Measurements from ENCODE around the gene KCNMA1. TPM values are rescaled to one million over a fixed set of nuclear protein-coding genes. Genes with fewer than 3 reads are reported as not detected.

Gene KCNMA1
- total and polyA plus RNA-seq, 10 of the 15 experiments (the other 5 are each of a cell fraction or from before 2014, with no cell fraction given) = 8.5 to 77.0 (median 21.3) TPM

DNA sequence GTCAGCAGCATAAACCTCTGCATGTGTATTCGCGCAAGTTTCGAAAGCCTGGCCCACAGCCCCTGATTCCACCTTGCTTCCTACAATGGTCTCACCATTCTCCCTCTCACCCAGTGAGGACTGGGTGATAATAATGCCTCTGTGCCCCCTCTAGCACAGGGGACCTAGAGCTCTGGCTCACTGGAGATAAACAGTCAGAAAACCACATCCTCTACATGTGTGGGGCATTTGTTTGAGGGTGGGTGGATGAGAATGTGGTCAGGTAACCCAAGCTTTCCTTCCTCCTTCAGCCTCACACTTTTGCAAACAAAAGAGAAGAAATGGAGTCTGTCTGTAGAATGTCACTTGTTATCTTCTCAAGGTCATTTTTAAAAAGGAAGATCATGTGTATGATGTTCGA lies 373.5 kb downstream of the KCNMA1 start:
- Histone ChIP-seq H3K27ac (ENCODE audit: control insufficient read depth, insufficient read depth) (no peak overlapping the region), H4K20me1 (ENCODE audit: control insufficient read depth, insufficient read depth) (no peaks in the 10 kb centered on the region), H3K4me1 (ENCODE audit: control insufficient read depth, insufficient read depth, low read length) (peaks cover 6% of the 10 kb centered on the region; the same call in 1 of the 2 replicates), H3K79me2 (ENCODE audit: control insufficient read depth, insufficient read depth, low read length) (no peaks in the 10 kb centered on the region), H3K9ac (ENCODE audit: control insufficient read depth, insufficient read depth, low read length) (no peak overlapping the region), H3K4me3 (no peak overlapping the region), H3K9me3 (replicated peaks; ENCODE audit: control insufficient read depth, insufficient read depth, low read length) (no peaks in the 10 kb centered on the region), H3K36me3 (ENCODE audit: control insufficient read depth in 2 of 2, insufficient read depth in 2 of 2, low read length in 1 of 2) (no peaks in the 10 kb centered on the region), H2AFZ (ENCODE audit: control insufficient read depth, low read depth, low read length) (no peak overlapping the region), H3K4me2 (ENCODE audit: control insufficient read depth, insufficient read depth) (no peak overlapping the region; the same call in 1 of the 2 replicates), H3K27me3 (replicated peaks in 1 of 2; ENCODE audit: control insufficient read depth in 2 of 2, insufficient read depth in 2 of 2, low read length in 1 of 2) (0 out of 4 replicates have a peak, but pooled peaks cover 0 to 3% of the 10 kb centered on the region in 2 experiments)
- intact Hi-C loops (cut with micrococcal nuclease; ENCODE audit: unreplicated experiment) = no loop called here
- BruUV-seq (replicated peaks) = no TSS peak
- ATAC-seq = peak; percentile 98
- CTCF ChIA-PET = interaction anchor here (0.8 to 1.8 kb wide), 6 partner anchors 10 to 379 kb away, joined by 3 to 8 read pairs (median 4); no protein-coding TSS in a partner anchor
- SMC1A ChIA-PET (ENCODE audit: uncharacterized antibody, unreplicated experiment) = interaction anchor here (1.0 to 3.4 kb wide), 9 partner anchors 9 to 182 kb away, joined by 3 to 22 read pairs (median 5); no protein-coding TSS in a partner anchor
- FAIRE-seq = peak; percentile 77
- RAD21 ChIA-PET (ENCODE audit: unreplicated experiment) = interaction anchor here (1.1 to 2.1 kb wide), 6 partner anchors 8 to 90 kb away, joined by 3 to 6 read pairs (median 3); no protein-coding TSS in a partner anchor
- in situ Hi-C loops (cut with MboI) = no loop called here
- POLR2A ChIA-PET = interaction anchor here (0.6 to 1.0 kb wide), 2 partner anchors 10 to 11 kb away, joined by 3 read pairs; no protein-coding TSS in a partner anchor
- 65% methylated on average over 4 of the region's 4 CpGs for WGBS (ENCODE audit: insufficient coverage, insufficient replicate concordance, low lambda C conversion rate, missing lambda C conversion rate)
- DNase-seq (ENCODE audit: low read depth, low spot score) = peak; percentile 42
- peak; percentile 48; the same call in 1 of the 2 replicates for TF ChIP-seq ZNF24 (IDR thresholded peaks at IDR 0.05)
- TF ChIP-seq, protein P1, sequence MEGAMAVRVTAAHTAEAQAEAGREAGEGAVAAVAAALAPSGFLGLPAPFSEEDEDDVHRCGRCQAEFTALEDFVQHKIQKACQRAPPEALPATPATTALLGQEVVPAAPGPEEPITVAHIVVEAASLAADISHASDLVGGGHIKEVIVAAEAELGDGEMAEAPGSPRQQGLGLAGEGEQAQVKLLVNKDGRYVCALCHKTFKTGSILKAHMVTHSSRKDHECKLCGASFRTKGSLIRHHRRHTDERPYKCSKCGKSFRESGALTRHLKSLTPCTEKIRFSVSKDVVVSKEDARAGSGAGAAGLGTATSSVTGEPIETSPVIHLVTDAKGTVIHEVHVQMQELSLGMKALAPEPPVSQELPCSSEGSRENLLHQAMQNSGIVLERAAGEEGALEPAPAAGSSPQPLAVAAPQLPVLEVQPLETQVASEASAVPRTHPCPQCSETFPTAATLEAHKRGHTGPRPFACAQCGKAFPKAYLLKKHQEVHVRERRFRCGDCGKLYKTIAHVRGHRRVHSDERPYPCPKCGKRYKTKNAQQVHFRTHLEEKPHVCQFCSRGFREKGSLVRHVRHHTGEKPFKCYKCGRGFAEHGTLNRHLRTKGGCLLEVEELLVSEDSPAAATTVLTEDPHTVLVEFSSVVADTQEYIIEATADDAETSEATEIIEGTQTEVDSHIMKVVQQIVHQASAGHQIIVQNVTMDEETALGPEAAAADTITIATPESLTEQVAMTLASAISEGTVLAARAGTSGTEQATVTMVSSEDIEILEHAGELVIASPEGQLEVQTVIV (IDR thresholded peaks at IDR 0.05; ENCODE audit: borderline replicate concordance, partially characterized antibody) = no peak
- no peak; the same call in 1 of the 2 replicates for TF ChIP-seq CHD2 (IDR thresholded peaks at IDR 0.05; ENCODE audit: borderline replicate concordance, low read depth, low read length)
- TF ChIP-seq RELA (IDR thresholded peaks at IDR 0.05; ENCODE audit: borderline replicate concordance, partially characterized antibody) = no peak
- TF ChIP-seq POU2F2 (IDR thresholded peaks at IDR 0.05; ENCODE audit: borderline replicate concordance, low read depth, low read length) = no peak
- TF ChIP-seq CBFB (IDR thresholded peaks at IDR 0.05; ENCODE audit: low read depth) = no peak
- TF ChIP-seq RCOR1 (conservative IDR thresholded peaks at IDR 0.05; ENCODE audit: low read depth, low read length) = no peak
- no peak for TF ChIP-seq SP1 (IDR thresholded peaks at IDR 0.05; ENCODE audit: low read depth, low read length)
- peak; percentile 64 for TF ChIP-seq MEF2B (IDR thresholded peaks at IDR 0.05; ENCODE audit: partially characterized antibody, poor library complexity, severe bottlenecking)
- TF ChIP-seq YY1 (IDR thresholded peaks at IDR 0.05; ENCODE audit: low read depth, low read length) = no peak
- TF ChIP-seq NFIC (IDR thresholded peaks at IDR 0.05; ENCODE audit: low read depth, low read length) = no peak
- no peak for TF ChIP-seq TARDBP (IDR thresholded peaks at IDR 0.05; ENCODE audit: borderline replicate concordance)
- TF ChIP-seq MTA2 (IDR thresholded peaks at IDR 0.05; ENCODE audit: low read depth) = peak; percentile 60
- TF ChIP-seq CTCF (IDR thresholded peaks at IDR 0.05 in 2 of 3, conservative IDR thresholded peaks at IDR 0.05 in 1 of 3; ENCODE audit: control insufficient read depth in 2 of 3, extremely low read depth in 1 of 3, insufficient read depth in 1 of 3, low read depth in 3 of 3, low read length in 3 of 3) = no peak
- TF ChIP-seq MLLT1 (IDR thresholded peaks at IDR 0.05) = peak; percentile 77
- peak; percentile 65; the same call in 1 of the 2 replicates for TF ChIP-seq IKZF1 (conservative IDR thresholded peaks at IDR 0.05)
- peak; percentile 16; the same call in 1 of the 2 replicates for TF ChIP-seq ATF7 (IDR thresholded peaks at IDR 0.05; ENCODE audit: low read depth)
- peak; percentile 8 to 50; a peak in 1 of 4 replicates for TF ChIP-seq BHLHE40 (IDR thresholded peaks at IDR 0.05; ENCODE audit: borderline replicate concordance in 1 of 2, low read depth in 2 of 2, low read length in 1 of 2)
